GM21717 (cell line): ENCODE measurements around the gene TTC13.

Experiments used
- ATAC-seq: cut with Tn5 transposase; IDR thresholded peaks from one replicate; pipeline ENCODE4 v1.9.1; 2021; ENCODE audit warnings: mild to moderate bottlenecking, moderate library complexity; ENCODE audit not compliant: unreplicated experiment

Gene TTC13

DNA sequence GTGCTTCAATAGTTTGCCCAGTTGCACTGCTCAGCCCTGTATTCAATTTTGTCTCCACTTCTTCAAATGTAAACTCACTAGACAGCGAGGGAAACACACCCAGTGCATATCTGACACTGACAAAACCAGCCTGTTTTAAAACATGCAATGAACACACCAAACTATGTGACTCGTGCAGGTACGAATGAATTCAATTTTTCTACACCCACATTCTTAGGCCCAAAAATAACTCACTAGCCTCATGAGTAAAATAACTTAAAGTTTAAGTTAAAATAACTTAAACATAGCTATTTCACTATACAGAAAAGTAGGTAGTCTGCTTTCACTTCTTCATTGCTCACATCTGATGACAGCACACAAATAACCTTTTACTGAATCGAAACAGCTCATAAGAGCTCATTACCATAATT is 21.1 kb downstream of the TTC13 start:
- ATAC-seq: peak; percentile 67

DNA sequence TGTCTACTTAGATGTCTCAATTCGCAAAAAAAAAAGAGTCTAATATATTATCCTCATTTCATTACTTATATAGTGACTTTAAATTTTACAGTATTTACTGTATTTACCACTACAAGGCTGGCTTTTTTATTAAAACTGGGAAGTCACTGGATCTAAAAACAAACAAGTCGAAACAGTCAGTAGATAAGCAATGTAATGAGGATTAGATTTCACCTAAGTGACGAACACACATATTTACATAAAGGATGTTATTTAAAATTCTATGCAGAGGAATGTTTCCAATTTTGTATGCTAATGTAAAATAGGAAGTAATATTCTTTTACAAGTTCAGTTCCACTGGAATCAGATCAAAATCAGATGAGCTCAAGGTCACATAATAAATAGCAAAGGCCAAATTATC is 28.3 kb downstream of the TTC13 start:
- ATAC-seq: no peak

DNA sequence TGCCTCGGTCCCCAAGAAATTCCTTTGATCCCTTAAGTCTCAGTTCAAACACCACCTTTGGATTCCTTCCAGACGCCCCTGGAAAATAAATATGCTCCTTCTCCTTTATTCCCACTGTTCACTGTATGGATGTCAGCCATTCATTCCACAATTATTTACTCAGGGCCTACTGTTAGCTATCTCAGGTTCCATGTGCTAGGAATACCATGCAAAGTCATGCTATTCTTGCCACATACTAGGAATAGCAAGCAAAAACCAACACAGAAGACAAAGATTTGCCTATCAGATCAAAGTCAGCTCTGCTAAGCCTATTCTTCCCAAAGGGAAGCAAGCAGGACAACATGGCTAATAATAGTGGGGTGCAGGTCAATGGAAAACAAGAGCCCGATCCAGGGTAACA is 29.8 kb downstream of the TTC13 start:
- ATAC-seq: no peak

DNA sequence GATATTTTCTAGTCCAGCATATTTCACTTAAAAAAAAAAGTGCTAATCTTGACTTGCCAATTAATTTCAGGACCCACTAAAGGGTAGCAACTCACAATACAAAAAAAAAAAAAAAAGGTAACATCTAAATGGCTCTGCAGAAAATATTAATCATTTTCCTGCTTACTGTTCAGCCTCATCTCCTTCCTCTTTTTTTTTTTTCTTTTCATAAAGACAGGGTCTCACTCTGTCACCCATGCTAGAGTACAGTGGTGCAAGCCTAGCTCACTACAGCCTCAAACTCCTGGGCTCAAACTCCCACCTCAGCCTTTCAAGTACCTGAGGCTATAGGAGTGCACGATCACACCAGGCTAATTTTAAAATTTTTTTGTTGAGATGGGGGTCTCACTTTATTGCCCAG is 30.4 kb downstream of the TTC13 start:
- ATAC-seq: no peak

DNA sequence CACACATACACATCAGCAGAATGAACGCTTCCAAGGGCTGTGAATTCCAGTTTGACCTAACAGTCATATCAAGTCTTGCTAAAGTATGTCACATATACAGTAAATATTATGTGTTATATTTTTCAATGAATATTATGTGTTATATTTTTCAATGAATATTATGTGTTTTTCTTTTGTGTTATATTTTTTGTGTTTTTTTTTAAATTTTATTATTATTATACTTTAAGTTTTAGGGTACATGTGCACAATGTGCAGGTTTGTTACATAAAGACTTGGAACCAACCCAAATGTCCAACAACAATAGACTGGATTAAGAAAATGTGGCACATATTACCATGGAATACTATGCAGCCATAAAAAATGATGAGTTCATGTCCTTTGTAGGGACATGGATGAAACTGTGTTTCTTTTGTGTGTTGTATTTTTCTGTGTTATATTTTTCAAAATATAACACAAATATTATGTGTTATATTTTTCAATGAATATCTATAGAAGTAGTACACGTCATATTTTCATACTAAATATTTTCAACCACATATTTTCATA is 35.5 kb downstream of the TTC13 start:
- no peak for ATAC-seq

DNA sequence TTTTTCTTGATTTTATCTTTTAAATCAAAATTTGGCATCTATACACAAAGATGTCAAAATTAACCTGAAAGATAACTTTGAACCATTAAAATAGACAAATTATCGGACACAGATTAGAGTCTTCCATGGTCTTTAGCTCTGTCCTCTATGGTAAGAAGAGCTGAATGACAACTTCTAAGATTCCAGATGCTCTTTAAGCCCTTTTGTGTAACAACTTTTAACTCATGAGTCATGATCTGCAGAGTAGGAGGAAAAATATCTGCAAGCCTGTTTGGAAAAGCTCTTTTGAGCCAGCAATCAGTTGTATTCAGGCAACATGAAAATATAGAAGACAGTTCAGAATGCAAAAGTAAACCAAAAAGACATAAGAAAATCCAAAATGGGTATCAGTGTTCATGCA is 37.8 kb downstream of the TTC13 start:
- no peak for ATAC-seq

DNA sequence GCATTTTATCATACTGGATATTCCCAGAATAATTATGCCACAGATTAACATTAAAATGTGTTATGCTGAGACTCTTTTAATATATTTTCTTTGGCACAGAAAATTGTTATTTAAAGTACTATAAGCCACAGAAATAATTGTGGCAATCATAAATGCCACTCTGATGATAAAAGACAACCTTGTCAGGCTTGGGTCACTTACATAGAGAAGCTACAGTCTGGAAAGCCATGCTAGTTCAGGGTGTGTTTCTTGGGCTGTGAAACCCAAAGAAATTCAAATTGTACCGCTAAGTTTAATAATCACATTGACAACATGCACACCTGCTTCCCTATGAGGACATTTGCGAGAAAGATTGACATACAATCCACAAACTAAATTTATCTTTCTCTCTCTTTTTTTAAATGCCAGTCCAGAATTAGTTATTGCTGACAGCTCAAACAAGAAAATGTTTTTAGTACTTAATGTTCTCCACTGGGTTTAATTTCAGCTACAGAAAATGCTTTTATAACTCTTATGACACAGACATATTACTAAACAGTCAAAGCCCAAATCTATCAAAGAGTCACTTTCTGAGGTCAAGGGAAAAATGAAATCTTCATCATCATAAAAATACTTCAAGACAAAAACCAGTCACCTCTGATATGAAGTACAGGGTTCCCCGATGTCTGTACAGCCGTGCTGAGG is 38.7 kb downstream of the TTC13 start:
- ATAC-seq: no peak

DNA sequence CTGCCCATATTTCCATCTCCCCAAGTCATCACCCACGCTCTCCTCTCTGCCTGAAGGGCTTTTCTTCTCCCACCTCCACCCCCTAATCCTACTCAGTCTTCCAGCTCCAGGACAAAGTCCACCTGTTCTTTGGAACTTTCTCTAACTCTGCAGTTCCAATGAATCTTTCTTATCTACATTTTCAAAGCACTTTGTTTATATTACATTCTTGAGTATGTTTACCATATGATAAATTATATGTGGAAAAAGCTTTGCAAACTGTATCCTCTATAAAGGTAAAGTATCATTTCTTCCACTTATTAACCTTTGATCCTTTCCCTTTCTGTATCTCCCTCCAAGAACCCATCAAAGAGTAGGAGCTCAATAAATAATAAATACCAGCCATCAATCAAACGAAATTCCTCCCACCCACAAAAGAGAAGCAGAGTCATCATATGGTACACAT is 39.7 kb downstream of the TTC13 start:
- no peak for ATAC-seq

DNA sequence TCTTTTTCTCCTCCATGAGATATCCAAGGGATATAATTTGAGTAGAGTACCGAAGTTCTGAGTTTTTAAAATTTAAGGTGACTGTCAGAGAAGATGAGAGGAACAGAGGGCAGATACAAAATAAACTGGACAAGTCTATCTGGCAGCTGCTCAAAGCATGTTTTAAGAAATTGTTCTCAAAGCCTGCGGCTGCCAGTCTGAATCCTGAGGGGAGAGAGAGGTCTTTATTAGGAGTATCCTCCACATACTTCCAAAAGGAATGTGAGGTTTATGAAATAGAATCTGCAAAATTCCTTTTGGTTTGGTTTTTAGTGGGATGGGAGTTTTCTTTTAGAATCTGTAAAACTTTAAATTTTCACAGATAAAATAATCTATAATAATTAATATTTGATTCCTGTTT is 41.3 kb downstream of the TTC13 start:
- ATAC-seq: no peak

DNA sequence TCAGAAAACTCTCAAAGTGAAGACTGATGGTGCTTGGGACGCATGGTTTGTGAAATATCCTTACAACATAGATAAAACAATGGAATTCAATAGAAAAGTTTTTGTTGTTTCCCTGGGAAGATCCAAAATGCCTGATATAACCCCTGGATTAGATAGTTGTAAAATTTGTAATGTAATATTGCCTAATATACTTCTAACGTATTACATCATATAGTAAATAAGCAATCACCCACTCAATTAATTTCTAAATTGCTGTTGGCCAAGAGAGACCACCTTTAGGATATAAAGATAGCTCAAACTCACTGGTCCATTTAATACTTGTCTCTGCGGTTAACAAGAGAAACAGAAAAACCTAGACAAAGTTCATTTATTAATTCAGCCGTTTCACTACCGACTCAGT is 42.2 kb downstream of the TTC13 start:
- ATAC-seq: no peak

DNA sequence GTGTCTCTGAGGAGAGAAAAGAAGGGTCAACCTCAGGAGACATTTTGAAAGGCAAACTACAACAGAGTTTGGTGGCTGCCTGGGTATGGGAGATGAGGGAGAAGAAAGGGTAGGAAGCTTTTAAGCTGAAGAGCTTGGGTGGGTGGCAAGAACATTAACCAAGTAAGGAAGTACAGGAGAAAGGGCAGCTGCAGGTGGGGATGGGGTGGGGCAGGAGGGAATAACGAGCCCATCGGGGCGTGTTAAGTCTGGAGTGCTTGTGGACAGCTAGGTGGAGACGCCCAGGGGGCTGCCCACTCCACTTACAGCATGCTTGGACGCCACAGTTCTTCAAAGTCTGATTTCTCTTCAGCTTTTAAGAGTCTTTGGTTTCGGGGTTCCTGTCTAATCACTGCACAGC is 42.8 kb downstream of the TTC13 start:
- ATAC-seq: no peak

DNA sequence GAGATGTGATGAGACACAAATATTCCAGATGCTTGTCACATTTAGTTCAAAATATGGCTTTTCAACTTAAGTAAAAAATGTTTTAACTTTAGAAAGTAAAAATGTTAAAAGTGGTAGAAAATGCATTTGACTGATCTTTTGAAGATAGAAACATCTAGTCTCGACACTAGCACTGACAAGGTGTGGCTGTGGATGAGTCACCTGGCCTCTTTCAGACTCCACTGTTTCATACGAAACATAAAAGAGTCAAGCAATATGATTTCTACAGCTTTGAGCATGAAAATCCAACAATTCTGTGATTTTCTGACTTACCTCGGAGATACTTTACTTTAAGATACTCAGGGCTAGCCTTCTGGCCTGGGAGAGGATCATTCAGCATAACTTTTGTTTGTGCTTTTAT is 47.7 kb downstream of the TTC13 start:
- no peak for ATAC-seq

DNA sequence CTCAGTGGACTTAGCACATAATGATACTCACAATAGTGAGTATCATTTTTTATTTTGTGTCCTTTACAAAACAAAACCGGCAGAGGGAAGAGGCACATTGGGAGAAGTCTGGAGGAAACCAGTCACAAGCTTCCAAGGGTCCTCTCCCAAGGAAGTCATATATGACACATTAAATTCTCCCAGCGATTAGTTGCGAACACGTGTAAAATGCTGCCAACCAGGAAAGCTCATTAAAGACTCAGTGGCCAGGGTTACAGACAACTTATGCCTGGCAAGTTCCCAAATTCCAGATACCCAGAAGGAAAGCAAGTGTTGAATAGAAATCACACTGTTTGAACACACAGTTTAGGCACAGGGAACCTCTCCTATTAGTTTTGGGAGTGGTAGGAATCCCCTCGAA is 52.5 kb downstream of the TTC13 start:
- no peak for ATAC-seq

DNA sequence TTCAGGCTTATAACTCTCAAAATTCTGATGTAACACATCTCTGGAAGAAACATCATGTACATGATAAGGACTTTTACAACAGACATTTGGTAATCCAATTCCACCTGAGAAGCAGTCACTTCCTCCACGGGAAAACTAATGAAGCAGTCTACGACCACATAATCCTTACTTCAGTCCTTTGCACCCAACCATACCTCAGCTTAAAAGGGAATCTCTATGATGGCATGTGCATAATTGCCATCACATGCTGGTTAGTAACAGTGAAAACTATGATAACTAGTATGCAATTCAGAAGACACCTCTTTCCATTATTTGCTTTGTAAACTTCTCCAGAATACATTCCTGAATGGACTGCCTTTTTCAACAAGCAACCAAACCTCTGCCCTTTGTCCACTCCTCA is 53.1 kb downstream of the TTC13 start:
- ATAC-seq: no peak

DNA sequence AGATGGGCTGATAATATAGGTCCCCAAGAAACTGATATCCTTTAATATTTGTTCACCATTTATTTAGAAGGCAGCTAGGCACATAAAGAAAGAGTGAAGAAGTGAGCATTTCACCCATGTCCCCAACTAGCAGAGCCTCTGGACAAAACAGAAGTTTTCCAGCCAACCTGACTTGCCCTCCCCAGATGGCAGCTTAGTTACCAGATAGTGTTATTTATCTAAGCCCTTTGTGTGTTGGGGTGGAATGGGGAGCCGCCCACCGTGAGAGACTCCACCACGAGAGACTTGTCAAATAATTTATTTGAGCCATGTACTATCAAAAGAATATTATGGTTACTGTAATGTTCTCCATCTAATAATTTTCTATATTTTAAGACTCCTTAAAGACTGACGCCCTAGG is 55.5 kb downstream of the TTC13 start:
- ATAC-seq: no peak

DNA sequence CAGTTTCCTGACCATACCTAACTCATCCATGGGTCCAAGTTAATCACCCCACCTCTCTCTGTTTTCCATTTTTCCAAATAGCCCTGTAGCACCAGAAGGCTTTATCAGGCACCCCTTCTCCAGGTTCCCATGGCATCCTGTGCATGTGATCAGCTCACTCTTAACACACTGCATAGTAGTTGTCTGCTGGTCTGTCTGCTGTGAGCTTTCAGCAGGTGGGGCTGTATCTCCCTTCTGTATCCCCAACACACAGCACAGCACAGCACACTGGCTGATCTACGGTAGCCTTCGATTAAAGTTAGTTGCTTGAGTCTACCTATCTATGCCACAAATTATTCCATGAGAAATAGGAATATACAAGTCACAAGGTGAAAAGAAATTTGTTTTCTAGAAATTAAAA is 56.0 kb downstream of the TTC13 start:
- ATAC-seq: no peak

DNA sequence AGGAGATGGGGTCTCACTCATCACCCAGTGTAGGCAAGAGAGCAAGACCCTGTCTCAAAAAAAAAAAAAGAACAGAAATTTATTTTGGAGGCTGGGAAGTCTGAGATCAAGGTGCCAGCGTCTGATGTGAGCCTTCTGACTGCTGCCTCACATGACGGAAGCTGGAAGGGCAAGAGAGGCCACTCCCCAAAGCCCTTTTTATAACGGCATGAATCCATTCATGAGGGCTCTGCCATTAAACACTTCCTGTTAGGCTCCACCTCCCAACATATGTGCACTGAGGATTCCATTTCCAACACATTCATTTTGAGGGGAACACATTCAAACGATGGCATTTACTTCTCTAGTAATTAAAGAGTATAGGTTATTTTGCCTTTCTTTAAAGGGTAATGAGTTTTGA is 59.5 kb downstream of the TTC13 start:
- ATAC-seq: no peak

DNA sequence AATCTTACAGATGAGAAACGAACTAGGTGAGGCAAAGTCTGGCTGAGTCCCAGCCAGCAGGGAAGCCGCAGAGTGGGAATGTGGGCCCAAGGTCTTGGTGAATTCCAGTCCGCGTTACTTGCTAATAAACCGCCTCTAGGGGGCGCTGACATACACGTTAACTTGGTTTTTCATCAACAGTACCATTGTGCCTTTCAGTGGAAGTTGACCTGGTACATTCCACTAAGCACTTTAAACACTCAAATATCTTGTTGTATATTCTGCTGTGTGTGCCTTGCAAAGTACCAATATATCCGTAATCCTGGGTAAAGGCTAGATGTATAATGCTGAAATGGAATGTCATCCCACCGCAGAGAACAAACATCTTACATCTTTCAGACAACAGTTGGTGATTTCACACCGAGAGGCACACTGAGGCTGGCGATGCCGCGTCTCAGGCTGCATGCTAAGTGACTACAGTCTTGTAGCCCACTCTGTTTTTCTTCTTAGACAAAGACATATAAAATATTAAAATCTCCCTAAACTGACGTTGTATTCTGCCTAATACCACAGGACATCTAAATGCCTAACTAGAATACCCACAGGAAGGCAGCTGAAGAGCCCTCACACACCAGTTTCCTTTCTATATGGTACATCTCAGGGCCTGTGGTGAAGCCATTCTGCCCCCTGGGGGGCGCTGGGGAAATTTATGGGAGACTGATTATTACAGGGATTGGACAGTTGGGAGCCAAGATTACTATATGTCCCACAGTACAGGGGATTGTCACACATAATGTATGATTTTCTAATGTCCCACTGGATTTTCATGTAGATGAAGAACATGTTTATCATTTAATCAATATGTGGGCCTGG is 61.2 kb downstream of the TTC13 start:
- no peak for ATAC-seq

DNA sequence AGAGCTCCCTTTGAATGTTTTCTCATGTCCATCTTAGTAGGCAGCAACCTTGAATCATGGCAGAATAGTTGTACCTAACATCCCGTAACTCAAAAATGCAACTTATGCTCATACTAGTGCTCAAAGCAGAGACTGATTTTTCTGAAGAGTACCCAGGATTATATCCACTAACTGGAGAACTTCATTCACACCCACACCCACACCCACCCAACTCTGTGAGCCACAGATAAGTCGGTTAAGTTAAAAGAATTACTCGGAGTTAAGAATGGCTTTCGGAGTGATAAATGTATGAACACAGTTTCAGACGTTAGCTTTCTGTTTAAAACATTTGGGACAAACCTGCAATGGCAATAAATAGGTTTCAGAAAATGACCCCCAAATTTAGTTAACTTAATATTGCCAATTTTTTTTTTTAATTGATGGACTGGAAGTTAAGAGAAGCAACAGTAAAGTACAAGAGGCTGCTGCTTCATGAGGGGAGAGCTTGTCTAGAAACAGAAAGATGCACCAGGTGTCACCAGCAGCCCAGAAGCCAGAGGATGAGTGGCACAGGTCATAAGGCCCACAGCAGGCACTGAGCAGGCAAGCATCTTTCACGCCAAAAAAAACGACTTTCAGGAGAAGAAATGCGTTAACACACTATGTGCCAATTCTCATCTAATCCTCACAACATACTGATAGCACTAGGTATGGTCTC is 61.9 kb downstream of the TTC13 start:
- no peak for ATAC-seq

DNA sequence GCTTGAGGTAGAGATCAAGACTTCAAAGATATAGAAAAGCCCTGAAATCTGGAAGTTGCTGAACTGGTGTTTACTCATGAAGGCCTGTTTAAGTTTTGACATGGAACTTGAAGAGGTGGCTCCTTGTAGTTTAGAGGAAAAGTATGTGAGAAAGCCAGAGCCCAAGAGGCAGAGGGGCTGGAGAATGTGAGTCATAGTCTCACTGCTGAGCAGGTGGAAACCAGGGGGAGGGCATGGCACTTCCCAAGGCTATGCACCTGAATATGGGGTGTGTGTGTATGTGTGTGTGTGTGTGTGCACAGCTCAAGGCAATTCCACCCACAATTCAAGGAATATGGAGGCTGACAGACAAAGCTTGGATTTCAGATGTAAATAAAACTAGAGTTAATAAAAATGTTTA is 63.6 kb downstream of the TTC13 start:
- ATAC-seq: no peak

DNA sequence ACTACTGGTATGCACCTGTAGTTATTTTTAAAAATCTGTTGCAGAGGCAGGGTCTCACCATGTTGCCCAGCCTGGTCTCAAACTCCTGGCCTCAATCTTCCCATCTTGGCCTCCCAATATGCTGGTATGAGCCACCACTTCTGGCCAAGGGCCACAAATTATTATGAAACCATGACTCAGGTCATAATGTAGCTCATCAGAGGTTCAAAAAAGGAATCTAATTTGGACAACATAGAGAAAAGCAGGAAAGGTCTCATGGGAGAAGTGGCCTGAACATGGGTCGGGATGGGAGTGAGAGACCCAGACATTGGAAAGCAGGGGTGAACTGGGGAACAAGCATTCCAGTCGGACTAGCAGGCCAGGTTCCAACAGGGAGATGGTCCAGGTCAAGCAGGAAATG is 65.2 kb downstream of the TTC13 start:
- no peak for ATAC-seq

DNA sequence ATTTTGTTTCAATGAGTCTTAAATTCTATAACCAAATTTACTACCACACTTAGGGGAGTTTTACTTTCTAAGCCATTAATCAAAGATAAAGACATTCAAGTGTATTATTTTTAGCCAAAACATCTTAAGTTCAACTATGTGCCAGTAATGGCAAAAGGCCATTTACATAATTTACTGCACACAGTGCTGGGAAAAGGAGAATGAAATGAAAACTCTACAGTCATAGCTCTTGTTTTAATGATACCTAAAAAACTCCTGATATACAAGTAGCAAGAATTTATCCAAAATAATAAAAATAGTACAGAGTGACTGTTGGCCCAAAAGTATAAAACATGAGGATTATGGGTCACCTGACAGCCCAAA is 67.9 kb downstream of the TTC13 start:
- ATAC-seq: no peak
